Neural cell (in vitro differentiated cells): ENCODE results near the gene MXRA5. TPM values are rescaled to one million over a fixed set of nuclear protein-coding genes. Genes with fewer than 3 reads are reported as not detected.
"Not testable (repeated sequence)": the region's sequence is repeated elsewhere in the genome, so short reads cannot be mapped to it uniquely, and the experiment has no call there.

Source experiments
- H2AFZ ChIP-seq: fragments of 200-600, 300-800 bp; sonication (generic), shearing (Covaris generic); 2 replicates; pipeline ENCODE4 v1.6.0; 2014; ENCODE audit warnings: low read depth, mild to moderate bottlenecking, antibody characterized with exemption, low read length, moderate library complexity
- H3F3A ChIP-seq: fragments of 200-600 bp; shearing (Covaris generic); 2 replicates; pipeline ENCODE4 v1.6.1; 2016; ENCODE audit warnings: mild to moderate bottlenecking, moderate library complexity, mixed read lengths, antibody characterized with exemption, low read length; ENCODE audit not compliant: insufficient read depth, poor library complexity, severe bottlenecking
- H3K27ac ChIP-seq: fragments of 200-600, 300-800 bp; sonication (generic), shearing (Covaris generic); 2 replicates; pipeline ENCODE4 v1.5.1; 2014; ENCODE audit warnings: mild to moderate bottlenecking, low read length, moderate library complexity
- H3K27me3 ChIP-seq: fragments of 300-800, 200-600 bp; sonication (generic), shearing (Covaris generic); 2 replicates; pipeline ENCODE4 v1.6.0; 2014; ENCODE audit warnings: mild to moderate bottlenecking, low read depth, low read length, moderate library complexity; ENCODE audit not compliant: insufficient read depth
- H3K36me3 ChIP-seq: fragments of 300-800, 200-600 bp; sonication (generic), shearing (Covaris generic); 2 replicates; pipeline ENCODE4 v1.5.1; 2014; ENCODE audit warnings: mild to moderate bottlenecking, antibody characterized with exemption, low read length, moderate library complexity; ENCODE audit not compliant: insufficient read depth
- H3K4me2 ChIP-seq: fragments of 300-800, 200-600 bp; sonication (generic), shearing (Covaris generic); 2 replicates; pipeline ENCODE4 v1.6.0; 2014; ENCODE audit warnings: mild to moderate bottlenecking, low read length
- H3K4me3 ChIP-seq: fragments of 300-800, 200-600 bp; sonication (generic), shearing (Covaris generic); 2 replicates; pipeline ENCODE4 v1.5.1; 2014; ENCODE audit warnings: mild to moderate bottlenecking, low read length, moderate library complexity
- H3K79me2 ChIP-seq: fragments of 200-600 bp; shearing (Covaris generic); replicated peaks from 2 replicates; pipeline ENCODE4 v1.6.0; 2014; ENCODE audit warnings: mild to moderate bottlenecking, low read length, moderate library complexity; ENCODE audit not compliant: insufficient read depth
- H3K9ac ChIP-seq: fragments of 300-800, 200-600 bp; sonication (generic), shearing (Covaris generic); 2 replicates; pipeline ENCODE4 v1.6.1; 2016; ENCODE audit warnings: mild to moderate bottlenecking, low read length, mixed read lengths
- H3K9me2 ChIP-seq: fragments of 200-600 bp; shearing (Covaris generic); 2 replicates; pipeline ENCODE4 v1.6.1; 2016; ENCODE audit warnings: mild to moderate bottlenecking, low read length, mixed read lengths; ENCODE audit not compliant: insufficient read depth
- H3K9me3 ChIP-seq: fragments of 200-600, 300-800 bp; sonication (generic), shearing (Covaris generic); 2 replicates; pipeline ENCODE4 v1.6.1; 2016; ENCODE audit warnings: mild to moderate bottlenecking, mixed run types, low read length, moderate library complexity, mixed read lengths
- H4K20me1 ChIP-seq: fragments of 200-600 bp; shearing (Covaris generic); 2 replicates; pipeline ENCODE4 v1.6.1; 2016; ENCODE audit warnings: mild to moderate bottlenecking, mixed run types; ENCODE audit not compliant: insufficient read depth
- CTCF ChIP-seq: fragments of 450-650 bp; IDR thresholded peaks from 2 replicates; pipeline ENCODE4 v1.5.1; 2014; ENCODE audit warnings: antibody characterized with exemption, mild to moderate bottlenecking, moderate library complexity; ENCODE audit not compliant: poor library complexity, severe bottlenecking
- EP300 ChIP-seq: fragments of 450-650 bp; conservative IDR thresholded peaks from 2 replicates; pipeline ENCODE4 v1.6.1; 2014; ENCODE audit warnings: antibody characterized with exemption, mild to moderate bottlenecking, moderate library complexity; ENCODE audit not compliant: poor library complexity, severe bottlenecking
- EZH2 ChIP-seq: fragments of 200-600, 300-800 bp; shearing (Covaris generic), sonication (generic); IDR thresholded peaks from 2 replicates; pipeline ENCODE4 v1.6.1; 2014; ENCODE audit warnings: antibody characterized with exemption, low read length, borderline replicate concordance, mild to moderate bottlenecking; ENCODE audit not compliant: insufficient read depth, poor library complexity, severe bottlenecking
- MXI1 ChIP-seq: fragments of 450-650 bp; conservative IDR thresholded peaks from 2 replicates; pipeline ENCODE4 v1.6.1; 2014; ENCODE audit warnings: antibody characterized with exemption, mild to moderate bottlenecking; ENCODE audit not compliant: poor library complexity, severe bottlenecking
- POLR2AphosphoS5 ChIP-seq: IDR thresholded peaks from 2 replicates; pipeline ENCODE4 v1.6.1; 2012
- RAD21 ChIP-seq: fragments of 450-650 bp; conservative IDR thresholded peaks from 2 replicates; pipeline ENCODE4 v1.6.1; 2014; ENCODE audit warnings: antibody characterized with exemption, mild to moderate bottlenecking, moderate library complexity
- REST ChIP-seq: IDR thresholded peaks from 2 replicates; pipeline ENCODE4 v1.6.1; 2012; ENCODE audit warnings: borderline replicate concordance
- SMC3 ChIP-seq: fragments of 450-650 bp; conservative IDR thresholded peaks from 2 replicates; pipeline ENCODE4 v1.6.1; 2014; ENCODE audit warnings: antibody characterized with exemption, mild to moderate bottlenecking, moderate library complexity; ENCODE audit not compliant: poor library complexity
- TAF1 ChIP-seq: IDR thresholded peaks from 2 replicates; pipeline ENCODE4 v1.6.1; 2012; ENCODE audit warnings: low read depth
- polyA plus RNA-seq: library from polyadenylated mRNA; depleted of rRNA; stranded (reverse); fragments of >200 nt; gene quantifications from 2 replicates; pipeline ENCODE4 v1.2.3, GENCODE V29; 2014

The MXRA5 gene
- polyA plus RNA-seq, 1 donor from 2014 or later, result 0.28 TPM

GRCh38 chrX:3360881-3361280 lies 14.4 kb upstream of the MXRA5 start:
- no peaks in the 10 kb centered on the region for H3F3A ChIP-seq
- no peaks in the 10 kb centered on the region for H3K36me3 ChIP-seq
- H3K4me3 ChIP-seq, result no peak overlapping the region
- H3K9me2 ChIP-seq, result no peaks in the 10 kb centered on the region
- no peak overlapping the region for H3K9ac ChIP-seq
- no peak overlapping the region for H2AFZ ChIP-seq
- no peak for TF ChIP-seq MXI1
- no peak for TF ChIP-seq REST
- TF ChIP-seq TAF1, result no peak
- no peak for TF ChIP-seq SMC3
- TF ChIP-seq CTCF, result no peak
- no peak for TF ChIP-seq EP300
- TF ChIP-seq RAD21, result no peak
- TF ChIP-seq EZH2, result no peak
- no peak for TF ChIP-seq POLR2AphosphoS5
- H3K79me2 ChIP-seq, result no peaks in the 10 kb centered on the region
- no peaks in the 10 kb centered on the region for H3K9me3 ChIP-seq
- H4K20me1 ChIP-seq, result no peaks in the 10 kb centered on the region
- H3K27ac ChIP-seq, result no peak overlapping the region
- H3K27me3 ChIP-seq, result no peaks in the 10 kb centered on the region
- H3K4me2 ChIP-seq, result no peak overlapping the region

GRCh38 chrX:3352741-3353140 lies 6.3 kb upstream of the MXRA5 start:
- H3K27ac ChIP-seq, H3K4me3 ChIP-seq, H3K9me3 ChIP-seq, H3K9me2 ChIP-seq, H2AFZ ChIP-seq, H3K36me3 ChIP-seq, H3K27me3 ChIP-seq, H3K4me2 ChIP-seq, H3F3A ChIP-seq, H4K20me1 ChIP-seq, H3K79me2 ChIP-seq, H3K9ac ChIP-seq: not testable (repeated sequence)

GRCh38 chrX:3351276-3351675 lies 4.8 kb upstream of the MXRA5 start:
- TF ChIP-seq EP300, result no peak
- no peak for TF ChIP-seq MXI1
- no peak for TF ChIP-seq RAD21
- TF ChIP-seq CTCF, result no peak
- no peak for TF ChIP-seq REST
- TF ChIP-seq TAF1, result no peak
- no peak for TF ChIP-seq SMC3
- TF ChIP-seq EZH2, result no peak
- H3K36me3 ChIP-seq, result no peaks in the 10 kb centered on the region
- no peak overlapping the region for H3K9ac ChIP-seq
- H2AFZ ChIP-seq, result no peak overlapping the region
- peaks cover under 1% of the 10 kb centered on the region for H3K27me3 ChIP-seq
- no peak overlapping the region for H3K4me2 ChIP-seq
- H3K9me3 ChIP-seq, result no peaks in the 10 kb centered on the region
- H3K9me2 ChIP-seq, result no peaks in the 10 kb centered on the region
- H3K79me2 ChIP-seq, result no peaks in the 10 kb centered on the region
- H4K20me1 ChIP-seq, result no peaks in the 10 kb centered on the region
- no peaks in the 10 kb centered on the region for H3F3A ChIP-seq
- H3K27ac ChIP-seq, result no peak overlapping the region
- no peak overlapping the region for H3K4me3 ChIP-seq
